A673 (cell line): ENCODE measurements around the gene LMBR1. TPM values are rescaled to one million over a fixed set of nuclear protein-coding genes. Genes with fewer than 3 reads are reported as not detected.

Experiments used
- BruUV-seq: library from RNA; stranded (reverse); fragments of 400-500 nt; replicated peaks from 2 replicates; lab custom pipeline; 2021; lab: Mats Ljungman, UMichigan
- CTCF ChIA-PET: fragments of 300-600 bp; sonication (Branson Sonifier 250); formaldehyde crosslinking; loops from one replicate; lab custom pipeline; 2022; ENCODE audit warnings: antibody characterized with exemption; lab: Charles Lee
- POLR2A ChIA-PET: fragments of 300-600 bp; sonication (Branson Sonifier 250); formaldehyde crosslinking; loops from one replicate; lab custom pipeline; 2022; ENCODE audit warnings: antibody characterized with exemption; ENCODE audit not compliant: low non-redundant PET; lab: Charles Lee
- DNase-seq: peaks from one replicate; pipeline ENCODE4 v3.0.0-alpha.2; 2015; ENCODE audit warnings: low spot score
- H3K27ac ChIP-seq: fragments of 200-600 bp; sonication (generic); 2 replicates; pipeline ENCODE4 v1.5.1; 2016; ENCODE audit warnings: mixed run types, low read depth, mild to moderate bottlenecking, mixed read lengths, antibody characterized with exemption, low read length; ENCODE audit not compliant: poor library complexity, severe bottlenecking
- H3K27me3 ChIP-seq: fragments of 200-600 bp; sonication (generic); replicated peaks from 2 replicates; pipeline ENCODE4 v1.6.1; 2017; ENCODE audit warnings: mixed run types, low read depth, mild to moderate bottlenecking, mixed read lengths, antibody characterized with exemption, low read length; ENCODE audit not compliant: insufficient read depth, poor library complexity
- H3K36me3 ChIP-seq: fragments of 200-600 bp; sonication (generic); 2 replicates; pipeline ENCODE4 v1.6.1; 2016; ENCODE audit warnings: mixed run types, mild to moderate bottlenecking, mixed read lengths, antibody characterized with exemption, low read length; ENCODE audit not compliant: insufficient read depth, poor library complexity, severe bottlenecking
- H3K4me1 ChIP-seq: fragments of 200-600 bp; sonication (generic); 2 replicates; pipeline ENCODE4 v1.6.1; 2017; ENCODE audit warnings: mixed run types, mild to moderate bottlenecking, mixed read lengths, antibody characterized with exemption, low read length; ENCODE audit not compliant: insufficient read depth, poor library complexity, severe bottlenecking
- H3K4me3 ChIP-seq: fragments of 200-600 bp; sonication (generic); 2 replicates; pipeline ENCODE4 v1.5.1; 2016; ENCODE audit warnings: low read depth, mixed run types, mild to moderate bottlenecking, mixed read lengths, low read length; ENCODE audit not compliant: poor library complexity, severe bottlenecking
- H3K9me3 ChIP-seq: fragments of 200-600 bp; sonication (generic); 2 replicates; pipeline ENCODE4 v1.6.1; 2016; ENCODE audit warnings: mixed run types, low read depth, mild to moderate bottlenecking, mixed read lengths, antibody characterized with exemption, low read length; ENCODE audit not compliant: poor library complexity, severe bottlenecking
- CTCF ChIP-seq: fragments of 300-800, 200-600 bp; sonication (generic); conservative IDR thresholded peaks from 2 replicates; pipeline ENCODE4 v1.5.1; 2017; ENCODE audit warnings: low read depth, mild to moderate bottlenecking, antibody characterized with exemption, low read length, moderate library complexity, mixed read lengths
- EZH2 ChIP-seq: fragments of 200-600 bp; sonication (generic); IDR thresholded peaks from 2 replicates; pipeline ENCODE4 v1.6.1; 2017; ENCODE audit warnings: borderline replicate concordance, low read depth, mild to moderate bottlenecking, mixed read lengths, antibody characterized with exemption, low read length; ENCODE audit not compliant: poor library complexity, severe bottlenecking
- intact Hi-C: fragments of 100-400 bp; cut with micrococcal nuclease; formaldehyde crosslinking; loops from one replicate; pipeline ENCODE4 v1.10.0; 2022; ENCODE audit not compliant: unreplicated experiment
- total RNA-seq: library from RNA; stranded (reverse); gene quantifications from 2 replicates; pipeline ENCODE4 v1.2.3, GENCODE V29; 2021

The LMBR1 gene
- total RNA-seq, 1 experiment from 2014 or later, result 50.7 TPM

GRCh38 chr7:156692849-156693248, 200.1 kb downstream of the LMBR1 start:
- no peaks in the 10 kb centered on the region for H3K36me3 ChIP-seq
- no peak overlapping the region for H3K27ac ChIP-seq
- H3K9me3 ChIP-seq, result peaks cover 12% of the 10 kb centered on the region
- no peak overlapping the region for H3K4me3 ChIP-seq
- BruUV-seq, result no TSS peak
- TF ChIP-seq CTCF, result no peak
- TF ChIP-seq EZH2, result no peak
- DNase-seq, result no peak
- ChIA-PET POLR2A (no interaction called here), CTCF (no interaction called here)
- intact Hi-C loops, result no loop called here
- H3K27me3 ChIP-seq, result no peaks in the 10 kb centered on the region
- H3K4me1 ChIP-seq, result no peaks in the 10 kb centered on the region

GRCh38 chr7:156691764-156692163, 201.2 kb downstream of the LMBR1 start:
- H3K4me1 ChIP-seq, result no peaks in the 10 kb centered on the region

GRCh38 chr7:156684661-156685060, 208.3 kb downstream of the LMBR1 start:
- Histone ChIP-seq H3K27ac (no peak overlapping the region), H3K4me1 (no peaks in the 10 kb centered on the region), H3K36me3 (no peaks in the 10 kb centered on the region), H3K9me3 (no peaks in the 10 kb centered on the region), H3K27me3 (no peaks in the 10 kb centered on the region), H3K4me3 (no peak overlapping the region)
- intact Hi-C loops, result no loop called here
- CTCF ChIA-PET, result no interaction called here
- no TSS peak for BruUV-seq
- DNase-seq, result no peak
- TF ChIP-seq CTCF, result no peak
- no peak for TF ChIP-seq EZH2
- POLR2A ChIA-PET, result no interaction called here

More at GRCh38 chr7:156691764-156692163, 201.2 kb downstream of the LMBR1 start:
- CTCF ChIA-PET, result no interaction called here
- no TSS peak for BruUV-seq
- Histone ChIP-seq H3K27ac (no peak overlapping the region), H3K27me3 (no peaks in the 10 kb centered on the region), H3K4me3 (no peak overlapping the region), H3K9me3 (peaks cover 8% of the 10 kb centered on the region), H3K36me3 (no peaks in the 10 kb centered on the region)
- POLR2A ChIA-PET, result no interaction called here
- no peak for TF ChIP-seq CTCF
- TF ChIP-seq EZH2, result no peak
- intact Hi-C loops, result no loop called here
- no peak for DNase-seq
